Stimulated activated naive CD8-positive, alpha-beta T cell treated with anti-CD3 and anti-CD28 coated beads, Interleukin-15, amount 100 ng/mL, for 72 hours (primary cell): ENCODE measurements around the gene CEP20.
"Not testable (repeated sequence)": the region's sequence is repeated elsewhere in the genome, so short reads cannot be mapped to it uniquely, and the experiment has no call there.

Source experiments
- ATAC-seq: fragments of 150-1000 bp; cut with Tn5 transposase; 2 replicates; pipeline ENCODE4 v1.10.0; 2021; ENCODE audit warnings: mild to moderate bottlenecking, moderate library complexity
- DNase-seq, 2 donors: peaks; one replicate each; pipeline ENCODE4 v3.0.0; 2021 to 2022
- H3K27ac Mint-ChIP-seq, 2 donors: one replicate each; pipeline ENCODE4 v1.8.0; 2022; ENCODE audit warnings: mild to moderate bottlenecking in 2 of 2, mixed read lengths in 2 of 2, moderate library complexity in 2 of 2
- H3K27me3 Mint-ChIP-seq: one replicate; pipeline ENCODE4 v1.8.0; 2022; ENCODE audit warnings: mixed read lengths
- H3K4me1 Mint-ChIP-seq: one replicate; pipeline ENCODE4 v1.8.0; 2022; ENCODE audit warnings: mild to moderate bottlenecking, mixed read lengths
- H3K4me3 Mint-ChIP-seq, 2 donors: one replicate each; pipeline ENCODE4 v1.8.0; 2022; ENCODE audit warnings: mild to moderate bottlenecking in 2 of 2, mixed read lengths in 2 of 2, moderate library complexity in 1 of 2
- H3K9me3 Mint-ChIP-seq, 2 donors: one replicate each; pipeline ENCODE4 v1.8.0; 2022; ENCODE audit warnings: mixed read lengths in 2 of 2

Gene CEP20

DNA sequence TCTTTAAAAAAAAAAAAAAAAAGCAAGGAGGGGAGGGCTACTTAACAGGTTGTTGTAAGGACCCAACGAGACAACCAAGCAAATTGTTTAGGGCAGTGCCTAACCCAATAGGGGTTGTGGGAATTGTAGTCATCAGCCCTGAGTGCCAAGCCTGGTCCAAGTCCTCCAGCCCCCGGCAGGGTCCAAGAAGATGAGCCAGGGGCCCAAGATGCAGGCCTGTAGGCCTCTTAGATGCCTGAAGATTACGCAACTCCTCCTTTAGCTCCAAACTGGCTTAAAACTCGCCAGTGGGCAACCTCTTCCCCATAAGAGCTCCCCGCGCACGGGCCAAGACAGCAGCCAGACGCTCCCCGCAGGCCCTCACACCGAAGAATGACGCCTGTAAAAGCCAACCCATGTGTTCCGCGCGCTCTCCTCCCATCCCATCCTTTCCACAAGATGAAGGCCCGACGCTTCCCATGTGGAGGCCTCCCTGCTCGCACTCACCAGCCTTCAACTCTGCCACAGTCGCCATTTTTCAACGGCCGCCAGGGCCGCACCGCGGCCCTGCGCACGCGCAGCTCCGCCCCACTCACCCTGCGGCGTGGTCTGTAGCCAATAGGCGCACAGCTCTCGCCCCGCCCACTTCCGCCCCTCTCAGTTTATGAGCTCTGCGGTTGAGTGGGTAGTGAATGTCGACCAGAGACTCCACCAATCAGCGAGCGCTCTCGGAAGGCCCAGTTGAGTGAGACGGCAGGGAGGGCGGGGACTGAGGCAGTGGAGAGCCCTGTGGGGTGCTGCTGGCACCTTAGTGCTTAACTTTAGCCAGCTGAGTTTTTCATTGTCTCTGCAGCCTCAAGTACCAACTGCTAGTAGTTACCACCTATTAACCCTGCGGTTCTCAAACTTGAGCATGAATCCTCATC is at the start of gene CEP20:
Gene CEP20 (minus strand): TSS at position 532 of the 905 bp plus-strand sequence. CDS start 18 bp downstream, at position 514.
- peak; percentile 99 to 100 for DNase-seq
- Mint-ChIP-seq H3K4me1 (peaks cover 35% of the 10 kb centered on the region), H3K9me3 (no peaks in the 10 kb centered on the region), H3K27me3 (no peaks in the 10 kb centered on the region), H3K27ac (peak within 1 kb of the TSS; percentile 98 to 99), H3K4me3 (peak within 1 kb of the TSS; percentile 93 to 97)
- peak; percentile 99 for ATAC-seq

DNA sequence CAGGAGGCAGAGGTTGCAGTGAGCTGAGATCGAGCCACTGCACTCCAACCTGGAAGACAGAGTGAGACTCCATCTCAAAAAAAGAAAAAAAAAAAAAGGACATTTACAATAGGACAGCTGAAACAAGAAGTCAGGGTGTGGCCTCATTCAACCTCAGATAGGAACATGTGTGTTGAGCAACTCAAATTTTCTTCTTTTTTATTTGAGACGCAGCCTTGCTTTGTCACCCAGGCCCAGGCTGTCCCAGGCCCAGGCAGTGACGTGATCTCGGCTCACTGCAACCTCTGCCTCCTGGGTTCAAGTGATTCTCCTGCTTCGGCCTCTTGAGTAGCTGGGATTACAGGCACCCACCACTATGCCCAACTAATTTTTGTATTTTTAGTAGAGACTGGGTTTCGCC is 48.4 kb upstream of the CEP20 start:
- H3K9me3 Mint-ChIP-seq, H3K27ac Mint-ChIP-seq, H3K27me3 Mint-ChIP-seq, ATAC-seq, H3K4me3 Mint-ChIP-seq, H3K4me1 Mint-ChIP-seq, DNase-seq: not testable (repeated sequence)

DNA sequence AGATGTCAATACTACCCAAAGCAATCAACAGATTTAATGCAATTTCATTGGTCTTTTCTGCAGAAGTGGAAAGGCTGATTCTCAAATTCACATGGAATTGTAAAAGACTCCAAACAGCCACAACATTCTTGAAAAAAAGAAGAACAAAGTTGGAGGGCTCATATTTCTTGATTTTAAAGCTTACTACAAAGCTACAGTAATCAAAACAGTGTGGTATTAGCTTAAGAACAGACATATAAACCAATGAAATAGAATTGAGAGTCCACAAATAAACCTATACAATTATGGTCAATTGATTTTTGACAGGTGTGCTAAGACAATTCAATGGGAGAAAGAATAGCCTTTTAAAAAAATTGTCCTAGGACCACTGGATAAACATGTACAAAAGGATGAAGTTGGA is 46.6 kb upstream of the CEP20 start:
- Mint-ChIP-seq H3K27ac (no peak overlapping the region), H3K9me3 (no peaks in the 10 kb centered on the region), H3K4me1 (peaks cover 2% of the 10 kb centered on the region), H3K27me3 (no peaks in the 10 kb centered on the region), H3K4me3 (no peak overlapping the region)
- DNase-seq (no peak), ATAC-seq (no peak)

DNA sequence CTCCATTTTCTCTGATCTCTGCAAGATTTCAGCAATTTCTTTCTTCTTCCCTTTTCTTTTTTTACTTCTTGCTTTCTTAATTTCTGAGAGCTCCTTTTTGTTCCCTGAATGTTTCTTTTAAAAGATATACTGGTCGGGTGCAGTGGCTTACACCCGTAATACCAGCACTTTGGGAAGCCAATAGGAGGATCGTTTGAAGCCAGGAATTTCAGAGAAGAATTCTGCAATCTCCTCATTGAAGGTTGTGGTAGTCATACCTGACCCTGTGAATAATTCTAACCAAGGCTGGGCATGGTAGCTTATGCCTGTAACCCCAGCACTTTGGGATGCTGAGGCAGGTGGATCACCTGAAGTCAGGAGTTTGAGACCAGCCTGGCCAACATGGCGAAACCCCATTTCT is 45.4 kb upstream of the CEP20 start:
- Mint-ChIP-seq H3K4me3 (no peak overlapping the region), H3K27ac (no peak overlapping the region), H3K9me3 (no peaks in the 10 kb centered on the region), H3K27me3 (no peaks in the 10 kb centered on the region), H3K4me1 (no peaks in the 10 kb centered on the region)
- DNase-seq (no peak), ATAC-seq (no peak)

DNA sequence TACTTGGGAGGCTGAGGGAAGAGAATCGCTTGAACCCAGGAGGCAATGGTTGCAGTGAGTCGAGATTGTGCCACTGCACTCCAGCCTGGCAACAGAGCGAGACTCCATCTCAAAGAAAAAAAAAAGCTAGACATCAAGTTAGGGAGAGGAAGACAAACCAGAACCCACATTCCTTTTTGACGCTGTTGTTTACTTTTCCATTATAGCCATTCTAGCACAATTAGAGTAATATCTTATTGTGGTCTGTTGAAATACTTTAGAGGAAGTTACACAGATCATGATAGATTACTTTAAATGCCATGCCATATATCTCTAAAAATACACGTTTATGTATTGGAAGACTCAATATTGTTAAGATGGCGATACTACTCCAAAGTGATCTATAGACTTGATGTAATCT is 44.5 kb upstream of the CEP20 start:
- no peaks in the 10 kb centered on the region for H3K4me1 Mint-ChIP-seq
- no peak overlapping the region for H3K27ac Mint-ChIP-seq
- H3K27me3 Mint-ChIP-seq = no peaks in the 10 kb centered on the region
- no peaks in the 10 kb centered on the region for H3K9me3 Mint-ChIP-seq
- no peak overlapping the region for H3K4me3 Mint-ChIP-seq
- DNase-seq (no peak), ATAC-seq (no peak)

- DNase-seq (no peak), ATAC-seq (no peak)
- no peaks in the 10 kb centered on the region for H3K4me1 Mint-ChIP-seq
- no peaks in the 10 kb centered on the region for H3K27me3 Mint-ChIP-seq
- no peak overlapping the region for H3K4me3 Mint-ChIP-seq
- H3K9me3 Mint-ChIP-seq = no peaks in the 10 kb centered on the region
- no peak overlapping the region for H3K27ac Mint-ChIP-seq
These were observed 40.1 kb upstream of the CEP20 start for GRCh38 chr16:15928261-15929104.

- no peak overlapping the region for H3K27ac Mint-ChIP-seq
- DNase-seq = no peak
- H3K4me1 Mint-ChIP-seq = no peaks in the 10 kb centered on the region
- no peak overlapping the region for H3K4me3 Mint-ChIP-seq
- H3K27me3 Mint-ChIP-seq = no peaks in the 10 kb centered on the region
- no peaks in the 10 kb centered on the region for H3K9me3 Mint-ChIP-seq
- ATAC-seq = no peak
These were observed 37.2 kb upstream of the CEP20 start for GRCh38 chr16:15925631-15926030.

- H3K27ac Mint-ChIP-seq = no peak overlapping the region
- H3K27me3 Mint-ChIP-seq = no peaks in the 10 kb centered on the region
- H3K9me3 Mint-ChIP-seq = no peaks in the 10 kb centered on the region
- H3K4me3 Mint-ChIP-seq = no peak overlapping the region
- ATAC-seq (no peak), DNase-seq (no peak)
- no peaks in the 10 kb centered on the region for H3K4me1 Mint-ChIP-seq
These were observed 36.6 kb upstream of the CEP20 start for GRCh38 chr16:15924996-15925395.

GRCh38 chr16:15919331-15919730 is 30.9 kb upstream of the CEP20 start:
- DNase-seq (no peak), ATAC-seq (no peak)
- H3K27ac Mint-ChIP-seq = no peak overlapping the region
- no peak overlapping the region for H3K4me3 Mint-ChIP-seq
- H3K4me1 Mint-ChIP-seq = no peaks in the 10 kb centered on the region
- H3K27me3 Mint-ChIP-seq = no peaks in the 10 kb centered on the region
- H3K9me3 Mint-ChIP-seq = no peaks in the 10 kb centered on the region

DNA sequence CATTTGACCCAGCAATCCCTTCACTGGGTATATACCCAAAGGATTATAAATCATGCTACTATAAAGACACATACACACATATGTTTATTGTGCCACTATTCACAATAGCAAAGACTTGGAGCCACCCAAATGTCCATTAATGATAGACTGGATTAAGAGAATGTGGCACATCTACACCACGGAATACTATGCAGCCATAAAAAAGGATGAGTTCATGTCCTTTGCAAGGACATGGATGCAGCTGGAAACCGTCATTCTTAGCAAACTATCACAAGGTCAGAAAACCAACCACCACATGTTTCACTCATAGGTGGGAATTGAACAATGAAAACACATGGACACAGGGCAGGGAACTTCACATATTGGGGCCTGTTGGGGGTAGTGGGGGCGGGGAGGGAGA is 29.9 kb upstream of the CEP20 start:
- ATAC-seq, H3K27me3 Mint-ChIP-seq, DNase-seq, H3K9me3 Mint-ChIP-seq, H3K27ac Mint-ChIP-seq, H3K4me3 Mint-ChIP-seq, H3K4me1 Mint-ChIP-seq: not testable (repeated sequence)

GRCh38 chr16:15916323-15916722 is 27.9 kb upstream of the CEP20 start:
- Mint-ChIP-seq H3K27me3 (no peaks in the 10 kb centered on the region), H3K27ac (no peak overlapping the region), H3K4me1 (peaks cover 10% of the 10 kb centered on the region), H3K9me3 (no peaks in the 10 kb centered on the region), H3K4me3 (no peak overlapping the region)
- DNase-seq (no peak), ATAC-seq (no peak)

- ATAC-seq (peak; percentile 59), DNase-seq (no peak)
- peaks cover 10% of the 10 kb centered on the region for H3K4me1 Mint-ChIP-seq
- H3K27me3 Mint-ChIP-seq = no peaks in the 10 kb centered on the region
- no peak overlapping the region for H3K4me3 Mint-ChIP-seq
- no peaks in the 10 kb centered on the region for H3K9me3 Mint-ChIP-seq
- no peak overlapping the region for H3K27ac Mint-ChIP-seq
These were observed 27.2 kb upstream of the CEP20 start for GRCh38 chr16:15915555-15916081.

DNA sequence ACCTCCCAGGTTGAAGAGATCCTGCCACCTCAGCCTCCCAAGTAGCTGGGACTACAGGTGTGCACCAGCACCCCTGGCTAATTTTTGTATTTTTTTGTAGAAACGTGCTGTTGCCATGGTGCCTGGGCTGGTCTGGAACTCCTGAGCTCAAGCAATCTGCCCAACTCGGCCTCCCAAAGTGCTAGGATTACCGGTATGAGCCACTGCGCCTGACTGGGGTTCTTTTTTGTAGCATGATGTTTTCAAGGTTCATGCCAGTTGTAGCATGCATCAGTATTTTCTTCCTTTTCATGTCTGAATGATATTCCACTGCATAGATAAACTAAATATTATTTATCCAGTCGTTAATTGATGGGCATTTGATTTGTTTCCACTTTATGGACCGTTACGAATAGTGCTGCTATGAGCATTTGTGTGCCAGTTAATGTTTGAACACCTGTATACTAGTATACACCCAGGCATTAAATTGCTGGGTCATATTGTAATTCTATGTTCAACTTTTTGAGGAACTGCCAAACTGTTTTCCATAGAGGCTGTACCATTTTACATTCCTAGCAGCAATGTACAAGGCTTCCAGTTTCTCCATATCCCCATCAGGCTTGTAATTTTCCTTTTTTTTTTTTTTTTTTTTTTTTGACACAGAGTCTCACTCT is 24.8 kb upstream of the CEP20 start:
- no peak for ATAC-seq
- Mint-ChIP-seq H3K27me3 (no peaks in the 10 kb centered on the region), H3K4me3 (peak overlapping the region; percentile 70 to 71), H3K4me1 (peaks cover 10% of the 10 kb centered on the region), H3K9me3 (no peaks in the 10 kb centered on the region), H3K27ac (peak overlapping the region; percentile 86 to 90)
- DNase-seq = no peak

GRCh38 chr16:15911198-15911597 is 22.8 kb upstream of the CEP20 start:
- no peak overlapping the region for H3K4me3 Mint-ChIP-seq
- ATAC-seq = no peak
- peaks cover 10% of the 10 kb centered on the region for H3K4me1 Mint-ChIP-seq
- DNase-seq = no peak
- peaks cover 0 to 4% of the 10 kb centered on the region in 2 donors for H3K9me3 Mint-ChIP-seq
- no peak overlapping the region for H3K27ac Mint-ChIP-seq
- no peaks in the 10 kb centered on the region for H3K27me3 Mint-ChIP-seq

DNA sequence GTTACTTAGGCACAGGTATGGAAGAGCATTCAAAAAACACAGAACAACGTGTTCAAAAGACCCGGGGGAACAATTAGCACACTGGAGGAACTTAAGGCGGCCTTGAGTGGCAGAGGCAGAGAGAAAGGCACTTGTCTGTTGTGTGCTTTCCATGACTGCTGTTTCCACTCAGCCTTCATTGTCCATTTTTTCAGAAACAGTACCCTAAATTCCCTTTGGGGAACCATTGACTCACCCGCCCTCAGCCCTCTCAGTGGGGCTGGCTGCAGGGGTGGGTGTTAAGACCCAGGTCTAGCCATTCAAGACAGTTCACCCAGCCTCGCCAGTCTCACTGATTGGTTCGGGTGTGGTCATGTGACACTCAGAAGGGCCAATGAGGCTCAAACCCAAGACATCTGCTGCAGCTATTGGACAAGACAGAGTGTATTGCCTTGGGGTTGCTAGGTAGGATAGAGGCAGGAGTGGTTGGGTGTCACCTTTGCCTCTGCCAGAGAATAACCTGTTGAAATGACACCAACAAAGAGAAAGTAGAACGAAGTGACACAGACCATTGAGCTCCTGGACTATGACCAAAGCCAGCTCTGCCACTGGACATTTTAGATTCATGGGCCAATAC is 19.6 kb upstream of the CEP20 start:
- Mint-ChIP-seq H3K27ac (no peak overlapping the region), H3K27me3 (no peaks in the 10 kb centered on the region)
- peak; percentile 19 to 53 for DNase-seq

More for the DNA sequence above, 19.6 kb upstream of the CEP20 start:
- Mint-ChIP-seq H3K4me3 (no peak overlapping the region), H3K9me3 (peaks cover 0 to 4% of the 10 kb centered on the region in 2 donors), H3K4me1 (peaks cover 8% of the 10 kb centered on the region)
- peak; percentile 91 for ATAC-seq
